HG03457 (cell line): Measurements from ENCODE around the gene PPOX.
A peak's percentile ranks its signal among the peaks of the same experiment; 100 is the strongest.

Experiments used
- ATAC-seq: cut with Tn5 transposase; IDR thresholded peaks from one replicate; pipeline ENCODE4 v1.9.1; 2021; ENCODE audit warnings: moderate number of reproducible peaks; ENCODE audit not compliant: unreplicated experiment

PPOX gene

GRCh38 chr1:161165742-161166668 is at the start of gene PPOX:
TSS of gene PPOX (plus strand) at chr1:161166426. CDS start at chr1:161166848, 422 bp downstream.
- peak; percentile 80 for ATAC-seq

- peak; percentile 56 for ATAC-seq
Measured at GRCh38 chr1:161117759-161118581, 48.3 kb upstream of the PPOX start, which contains the start of the genes NIT1 and PFDN2. TSS of gene NIT1 (plus strand) at chr1:161118105. CDS start at chr1:161118177, 72 bp downstream. TSS of gene PFDN2 (minus strand) at chr1:161118037. CDS start at chr1:161118026, 11 bp downstream.

- ATAC-seq = no peak
Measured at GRCh38 chr1:161119092-161119903, 46.9 kb upstream of the PPOX start.

- no peak for ATAC-seq
Measured at GRCh38 chr1:161121042-161121650, 45.1 kb upstream of the PPOX start.

GRCh38 chr1:161121834-161122233 is 44.4 kb upstream of the PPOX start:
- ATAC-seq = no peak

- no peak for ATAC-seq
Measured at GRCh38 chr1:161122967-161123366, 43.3 kb upstream of the PPOX start.

GRCh38 chr1:161127649-161128048 is 38.6 kb upstream of the PPOX start:
- no peak for ATAC-seq

- ATAC-seq = no peak
Measured at GRCh38 chr1:161128591-161129420, 37.4 kb upstream of the PPOX start.

GRCh38 chr1:161130266-161130665 is 36.0 kb upstream of the PPOX start:
- ATAC-seq = no peak

- ATAC-seq = no peak
Measured at GRCh38 chr1:161131523-161132409, 34.5 kb upstream of the PPOX start.

- ATAC-seq = peak; percentile 83
Measured at GRCh38 chr1:161132410-161133219, 33.6 kb upstream of the PPOX start, which contains the start of gene DEDD. TSS of gene DEDD (minus strand) at chr1:161132667. CDS start at chr1:161124462, 8,205 bp downstream.

- ATAC-seq = no peak
Measured at GRCh38 chr1:161133220-161133740, 32.9 kb upstream of the PPOX start.

GRCh38 chr1:161137881-161138280 is 28.3 kb upstream of the PPOX start:
- ATAC-seq = no peak

- ATAC-seq = no peak
Measured at GRCh38 chr1:161138431-161138830, 27.8 kb upstream of the PPOX start.

- no peak for ATAC-seq
Measured at GRCh38 chr1:161139766-161140165, 26.5 kb upstream of the PPOX start.

- ATAC-seq = no peak
Measured at GRCh38 chr1:161140755-161141400, 25.3 kb upstream of the PPOX start.

- ATAC-seq = no peak
Measured at GRCh38 chr1:161145832-161146231, 20.4 kb upstream of the PPOX start.
